Sigmoid colon (tissue), 7 donors: ENCODE data around the gene DEFB121. TPM values are rescaled to one million over a fixed set of nuclear protein-coding genes. Genes with fewer than 3 reads are reported as not detected.
"Not testable (repeated sequence)": the region's sequence is repeated elsewhere in the genome, so short reads cannot be mapped to it uniquely, and the experiment has no call there.

Experiments
- DNase-seq: peaks from one replicate; pipeline ENCODE4 v3.0.0-alpha.2; 2019
- H3K27ac ChIP-seq, 4 donors: fragments of 200-600 bp; sonication (generic); one replicate each; pipeline ENCODE4 v1.5.1; 2016 to 2019; ENCODE audit warnings: mild to moderate bottlenecking in 1 of 4
- H3K27me3 ChIP-seq, 3 donors: fragments of 200-600 bp; sonication (generic); one replicate each; pipeline ENCODE4 v1.5.1; 2019; ENCODE audit warnings: mild to moderate bottlenecking in 1 of 3
- H3K36me3 ChIP-seq, 4 donors: fragments of 200-600 bp; sonication (generic); one replicate each; pipeline ENCODE4 v1.5.1; 2016 to 2019
- H3K4me1 ChIP-seq, 4 donors: fragments of 200-600 bp; sonication (generic); one replicate each; pipeline ENCODE4 v1.5.1; 2017 to 2019
- H3K4me3 ChIP-seq, 4 donors: fragments of 200-600 bp; sonication (generic); one replicate each; pipeline ENCODE4 v1.5.1; 2017 to 2019; ENCODE audit warnings: mild to moderate bottlenecking in 2 of 4, moderate library complexity in 1 of 4
- H3K9me3 ChIP-seq, 4 donors: fragments of 200-600 bp in 3 of 4; sonication (generic) in 3 of 4; one replicate each; pipeline versions ENCODE4 v1.5.1 to v1.6.1; 2013 to 2019
- EP300 ChIP-seq, 4 donors: sonication (generic); formaldehyde crosslinking; IDR thresholded peaks; one replicate each; pipeline ENCODE4 v1.6.1; 2017; ENCODE audit warnings: antibody characterized with exemption in 4 of 4
- POLR2A ChIP-seq, 2 donors: fragments of 450-650 bp; IDR thresholded peaks; one replicate each; pipeline ENCODE4 v1.6.1; 2016; ENCODE audit warnings: antibody characterized with exemption in 2 of 2, mild to moderate bottlenecking in 2 of 2, moderate library complexity in 2 of 2
- POLR2AphosphoS5 ChIP-seq, 4 donors: sonication (generic); formaldehyde crosslinking; IDR thresholded peaks; one replicate each; pipeline ENCODE4 v1.6.1; 2017; ENCODE audit warnings: antibody characterized with exemption in 4 of 4
- WGBS, 2 donors: extraction: QIAGEN DNeasy Blood & Tissue Kit; methylation state at CpG; one replicate each; pipeline ENCODE4 v1.1.7; 2013; 5-methylcytosine and 5-hydroxymethylcytosine counted together
- intact Hi-C: fragments of 100-400 bp; cut with DNase I; formaldehyde crosslinking; loops from one replicate; pipeline ENCODE4 v1.15.1; 2023
- polyA plus RNA-seq, 3 donors: library from polyadenylated mRNA; stranded (reverse); fragments of 200-250 nt; gene quantifications; one replicate each; pipeline ENCODE4 v1.2.3, GENCODE V29; 2013
- small RNA-seq, 3 donors: library from RNA; depleted of rRNA; stranded (forward); fragments of <200 nt; gene quantifications; one replicate each; pipeline ENCODE3, GENCODE V24; 2016
- total RNA-seq, 4 donors: library from RNA; depleted of rRNA; stranded (reverse); fragments of >200 nt; gene quantifications; one replicate each; pipeline ENCODE4 v1.1.0, GENCODE V29; 2016
- TF ChIP-seq, protein P1 (sequence below), 4 experiments: fragments of 450-650 bp in 3 of 4; fragments of 200-600 bp in 1 of 4; IDR thresholded peaks; one replicate each; pipeline ENCODE4 v1.5.1; 2016 to 2019; ENCODE audit warnings: antibody characterized with exemption in 4 of 4, mild to moderate bottlenecking in 3 of 4, moderate library complexity in 2 of 4
- donor health status: healthy with polysubstance abuse.
- donor health status: Bipolar disorder and iron deficiency.
- donor health status: healthy.

The DEFB121 gene
- total and polyA plus RNA-seq, 7 donors = not detected

DNA sequence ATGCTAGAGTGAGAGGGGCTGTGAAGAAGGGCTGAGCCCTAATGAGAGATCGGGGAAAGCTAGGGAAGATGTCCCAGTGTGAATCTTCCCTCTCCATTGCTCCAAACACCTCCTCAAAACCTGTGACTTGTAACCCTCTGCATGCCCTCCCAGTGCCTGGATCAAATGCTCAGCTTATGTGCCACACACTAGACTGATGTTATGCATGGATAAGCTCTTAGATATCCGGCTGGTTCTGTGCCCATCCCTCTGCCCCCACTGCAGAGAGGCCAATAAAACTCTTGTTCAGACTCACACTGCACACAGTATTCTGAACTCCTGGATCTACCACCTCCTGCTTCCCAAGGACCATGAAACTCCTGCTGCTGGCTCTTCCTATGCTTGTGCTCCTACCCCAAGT is 37.7 kb downstream of the DEFB121 start, which contains the start of gene DEFB118:
Gene DEFB118, plus strand, starts transcription at position 301 of the 400 bp plus-strand sequence. Its CDS starts 50 bp downstream, at position 351.
- intact Hi-C loops = no loop called here
- Histone ChIP-seq H3K27me3 (no peaks in the 10 kb centered on the region), H3K36me3 (no peaks in the 10 kb centered on the region), H3K4me3 (no peak within 1 kb of the TSS), H3K9me3 (peaks cover 0 to 6% (median 0%) of the 10 kb centered on the region in 4 donors), H3K4me1 (no peaks in the 10 kb centered on the region), H3K27ac (no peak within 1 kb of the TSS)
- no peak for DNase-seq
- TF ChIP-seq EP300 (IDR thresholded peaks at IDR 0.05) = no peak
- TF ChIP-seq POLR2AphosphoS5 (IDR thresholded peaks at IDR 0.05) = no peak
- TF ChIP-seq POLR2A (IDR thresholded peaks at IDR 0.05) = no peak
- TF ChIP-seq, protein P1, sequence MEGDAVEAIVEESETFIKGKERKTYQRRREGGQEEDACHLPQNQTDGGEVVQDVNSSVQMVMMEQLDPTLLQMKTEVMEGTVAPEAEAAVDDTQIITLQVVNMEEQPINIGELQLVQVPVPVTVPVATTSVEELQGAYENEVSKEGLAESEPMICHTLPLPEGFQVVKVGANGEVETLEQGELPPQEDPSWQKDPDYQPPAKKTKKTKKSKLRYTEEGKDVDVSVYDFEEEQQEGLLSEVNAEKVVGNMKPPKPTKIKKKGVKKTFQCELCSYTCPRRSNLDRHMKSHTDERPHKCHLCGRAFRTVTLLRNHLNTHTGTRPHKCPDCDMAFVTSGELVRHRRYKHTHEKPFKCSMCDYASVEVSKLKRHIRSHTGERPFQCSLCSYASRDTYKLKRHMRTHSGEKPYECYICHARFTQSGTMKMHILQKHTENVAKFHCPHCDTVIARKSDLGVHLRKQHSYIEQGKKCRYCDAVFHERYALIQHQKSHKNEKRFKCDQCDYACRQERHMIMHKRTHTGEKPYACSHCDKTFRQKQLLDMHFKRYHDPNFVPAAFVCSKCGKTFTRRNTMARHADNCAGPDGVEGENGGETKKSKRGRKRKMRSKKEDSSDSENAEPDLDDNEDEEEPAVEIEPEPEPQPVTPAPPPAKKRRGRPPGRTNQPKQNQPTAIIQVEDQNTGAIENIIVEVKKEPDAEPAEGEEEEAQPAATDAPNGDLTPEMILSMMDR (IDR thresholded peaks at IDR 0.05) = no peak
- WGBS, 2 donors = 80 to 83% methylated on average over 2 of the region's 2 CpGs

GRCh38 chr20:31364272-31364671 is 41.7 kb downstream of the DEFB121 start:
- not testable (repeated sequence) for DNase-seq

DNA sequence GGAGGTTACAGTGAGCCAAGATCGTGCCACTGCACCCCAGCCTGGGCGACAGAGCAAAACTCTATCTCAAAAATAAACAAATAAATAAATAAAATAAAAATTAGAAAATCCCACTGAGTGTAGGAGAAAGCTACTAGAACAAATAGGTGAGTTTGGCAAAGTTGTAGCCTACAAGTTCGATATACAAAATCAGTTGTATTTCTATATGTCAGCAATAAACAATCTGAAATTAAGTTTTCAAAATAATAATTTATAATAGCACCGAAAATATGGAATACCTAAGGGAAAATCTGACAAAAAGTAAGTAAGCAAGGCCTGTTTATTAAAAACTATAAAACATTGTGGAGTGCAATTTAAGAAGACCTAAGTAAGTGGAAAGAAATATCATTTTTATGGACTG is 42.7 kb downstream of the DEFB121 start:
- Histone ChIP-seq H3K9me3 (peaks cover 0 to 6% (median 0%) of the 10 kb centered on the region in 4 donors), H3K36me3 (no peaks in the 10 kb centered on the region), H3K4me1 (no peaks in the 10 kb centered on the region), H3K27me3 (no peaks in the 10 kb centered on the region), H3K4me3 (no peak overlapping the region), H3K27ac (no peak overlapping the region)
- WGBS, 2 donors = 77 to 80% methylated on average over 4 of the region's 4 CpGs
- intact Hi-C loops = no loop called here
- TF ChIP-seq EP300 (IDR thresholded peaks at IDR 0.05) (no peak), POLR2AphosphoS5 (IDR thresholded peaks at IDR 0.05) (no peak), POLR2A (IDR thresholded peaks at IDR 0.05) (no peak)
- TF ChIP-seq, protein P1 (IDR thresholded peaks at IDR 0.05) = no peak
- DNase-seq = no peak

More at GRCh38 chr20:31364272-31364671, 41.7 kb downstream of the DEFB121 start:
- H3K9me3 ChIP-seq, intact Hi-C loops, H3K4me3 ChIP-seq, H3K36me3 ChIP-seq, H3K4me1 ChIP-seq, H3K27ac ChIP-seq, H3K27me3 ChIP-seq: not testable (repeated sequence)
- 84 to 85% methylated on average over 5 of the region's 5 CpGs for WGBS, 2 donors

DNA sequence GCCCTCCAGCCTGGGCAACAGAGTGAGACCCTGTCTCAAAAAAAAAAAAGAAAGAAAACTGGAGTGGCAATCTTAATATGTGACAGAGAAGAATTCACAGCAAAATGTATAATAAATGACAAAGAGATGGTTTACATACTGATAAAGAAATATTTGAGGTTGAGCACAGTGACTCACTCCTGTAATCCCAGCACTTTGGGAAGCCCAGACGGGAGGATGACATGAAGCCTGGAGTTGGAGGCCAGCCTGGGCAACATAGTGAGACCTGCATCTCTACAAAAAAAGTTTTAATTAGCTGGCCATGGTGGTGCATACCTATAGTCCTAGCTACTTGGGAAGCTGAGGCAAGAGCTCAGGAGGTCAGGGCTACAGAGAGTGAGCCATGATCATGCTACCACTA is 50.0 kb downstream of the DEFB121 start:
- intact Hi-C loops = no loop called here
- Histone ChIP-seq H3K9me3 (peaks cover 0 to 2% (median 0%) of the 10 kb centered on the region in 4 donors), H3K27ac (no peak overlapping the region), H3K4me1 (no peaks in the 10 kb centered on the region), H3K4me3 (no peak overlapping the region), H3K27me3 (no peaks in the 10 kb centered on the region), H3K36me3 (no peaks in the 10 kb centered on the region)
- no peak for DNase-seq
- WGBS, 2 donors = 63 to 75% methylated on average over 1 of the region's 1 CpG
- TF ChIP-seq EP300 (IDR thresholded peaks at IDR 0.05) (no peak), POLR2A (IDR thresholded peaks at IDR 0.05) (no peak), POLR2AphosphoS5 (IDR thresholded peaks at IDR 0.05) (no peak)
- TF ChIP-seq, protein P1 (IDR thresholded peaks at IDR 0.05) = no peak

Small RNA genes lying within 50 kb of the gene (small RNA-seq; reads per million reads assigned to genes)
- gene DEFB117 (0 reads per million in 3 donors), gene RF00561 (0 reads per million in 3 donors), gene RNA5SP480 (0 reads per million in 3 donors)

Other genes with a start within 250 kb of the DEFB121 start
- not detected for gene DEFB115, start 148.6 kb downstream of the DEFB121 start, total RNA-seq
- not detected for gene DEFB115, start 148.6 kb downstream of the DEFB121 start, polyA plus RNA-seq
- gene DEFB116, start 97.6 kb downstream of the DEFB121 start, total RNA-seq = not detected
- gene DEFB116, start 97.6 kb downstream of the DEFB121 start, polyA plus RNA-seq = not detected
- gene DEFB118, start 37.6 kb downstream of the DEFB121 start, total RNA-seq = not detected
- not detected for gene DEFB118, start 37.6 kb downstream of the DEFB121 start, polyA plus RNA-seq
- gene DEFB119, start 15.6 kb downstream of the DEFB121 start, total RNA-seq = not detected
- gene DEFB119, start 15.6 kb downstream of the DEFB121 start, polyA plus RNA-seq = not detected
- gene DEFB123, start 34.4 kb upstream of the DEFB121 start, total RNA-seq = not detected
- not detected for gene DEFB123, start 34.4 kb upstream of the DEFB121 start, polyA plus RNA-seq
- not detected for gene DEFB124, start 68.9 kb upstream of the DEFB121 start, total RNA-seq
- gene DEFB124, start 68.9 kb upstream of the DEFB121 start, polyA plus RNA-seq = not detected
- 1 to 10 TPM; 3.8 to 9.3 (median 5.5) TPM for gene REM1, start 69.1 kb upstream of the DEFB121 start, total RNA-seq
- 1 to 10 TPM in 2 of 3 donors, under 1 TPM in 1; 0.46 to 1.2 (median 1.2) TPM for gene REM1, start 69.1 kb upstream of the DEFB121 start, polyA plus RNA-seq
- 10 to 100 TPM; 34.8 to 64.3 (median 38.4) TPM for gene HM13, start 108.2 kb upstream of the DEFB121 start, total RNA-seq
- gene HM13, start 108.2 kb upstream of the DEFB121 start, polyA plus RNA-seq = 100 to 1,000 TPM in 2 of 3 donors, 10 to 100 TPM in 1; 62.5 to 304 (median 188) TPM
- 100 to 1,000 TPM; 111 to 230 (median 147) TPM for gene ID1, start 199.1 kb upstream of the DEFB121 start, total RNA-seq
- gene ID1, start 199.1 kb upstream of the DEFB121 start, polyA plus RNA-seq = 100 to 1,000 TPM; 329 to 368 (median 342) TPM
- gene COX4I2, start 231.7 kb upstream of the DEFB121 start, total RNA-seq = 1 to 10 TPM in 1 of 4 donors, not detected in 3; 1.1 TPM
- gene COX4I2, start 231.7 kb upstream of the DEFB121 start, polyA plus RNA-seq = 1 to 10 TPM in 2 of 3 donors, not detected in 1; 1.4 to 3.0 TPM